RCC 7860 (cell line): ENCODE measurements around the gene CARMIL1.
"Not testable (repeated sequence)": the region's sequence is repeated elsewhere in the genome, so short reads cannot be mapped to it uniquely, and the experiment has no call there.

Experiments used
- DNase-seq: peaks from one replicate; pipeline ENCODE4 v3.0.0-alpha.2; 2015; ENCODE audit warnings: low spot score
- FAIRE-seq: peaks from 2 replicates; lab custom pipeline; 2012; peaks lifted over from hg19 to GRCh38; lab: Jason Lieb, UNC

The CARMIL1 gene

GRCh38 chr6:25275436-25275835 lies 3.7 kb upstream of the CARMIL1 start:
- no peak for FAIRE-seq
- no peak for DNase-seq

- no peak for FAIRE-seq
These were observed 1.8 kb upstream of the CARMIL1 start for GRCh38 chr6:25277386-25277785.

GRCh38 chr6:25277857-25278256 lies 1.3 kb upstream of the CARMIL1 start:
- FAIRE-seq (no peak), DNase-seq (no peak)

More at GRCh38 chr6:25277386-25277785, 1.8 kb upstream of the CARMIL1 start:
- no peak for DNase-seq

GRCh38 chr6:25278261-25278913 lies 787 bp upstream of the CARMIL1 start:
- DNase-seq = no peak

GRCh38 chr6:25279748-25280343 lies 672 bp downstream of the CARMIL1 start:
- FAIRE-seq (no peak), DNase-seq (no peak)

More at GRCh38 chr6:25278261-25278913, 787 bp upstream of the CARMIL1 start:
- FAIRE-seq = no peak

- DNase-seq (peak; percentile 57), FAIRE-seq (peak; percentile 34)
These were observed 1.3 kb downstream of the CARMIL1 start for GRCh38 chr6:25280344-25281074.

- no peak for FAIRE-seq
- DNase-seq = no peak
These were observed 7.7 kb downstream of the CARMIL1 start for GRCh38 chr6:25286891-25287290.

GRCh38 chr6:25287941-25288340 lies 8.8 kb downstream of the CARMIL1 start:
- FAIRE-seq (no peak), DNase-seq (no peak)

- no peak for FAIRE-seq
- DNase-seq = no peak
These were observed 9.3 kb downstream of the CARMIL1 start for GRCh38 chr6:25288518-25288917.

GRCh38 chr6:25290306-25291060 lies 11.3 kb downstream of the CARMIL1 start:
- FAIRE-seq (no peak), DNase-seq (no peak)

- FAIRE-seq = no peak
- DNase-seq = no peak
These were observed 13.2 kb downstream of the CARMIL1 start for GRCh38 chr6:25292384-25292783.

- DNase-seq = peak; percentile 47
- peak; percentile 55 for FAIRE-seq
These were observed 16.5 kb downstream of the CARMIL1 start for GRCh38 chr6:25295651-25296050.

- FAIRE-seq = no peak
- no peak for DNase-seq
These were observed 17.2 kb downstream of the CARMIL1 start for GRCh38 chr6:25296217-25296905.

GRCh38 chr6:25297039-25297441 lies 17.9 kb downstream of the CARMIL1 start:
- FAIRE-seq (no peak), DNase-seq (no peak)

- no peak for DNase-seq
- FAIRE-seq = no peak
These were observed 18.8 kb downstream of the CARMIL1 start for GRCh38 chr6:25297823-25298522.

- not testable (repeated sequence) for FAIRE-seq, DNase-seq
These were observed 19.3 kb downstream of the CARMIL1 start for GRCh38 chr6:25298523-25298865.

- FAIRE-seq (no peak), DNase-seq (no peak)
These were observed 22.2 kb downstream of the CARMIL1 start for GRCh38 chr6:25301362-25301761.

GRCh38 chr6:25302151-25302550 lies 23.0 kb downstream of the CARMIL1 start:
- no peak for FAIRE-seq

GRCh38 chr6:25302677-25303128 lies 23.5 kb downstream of the CARMIL1 start:
- peak; percentile 84 for FAIRE-seq

More at GRCh38 chr6:25302151-25302550, 23.0 kb downstream of the CARMIL1 start:
- no peak for DNase-seq

GRCh38 chr6:25303254-25303653 lies 24.1 kb downstream of the CARMIL1 start:
- no peak for DNase-seq
- FAIRE-seq = no peak

More at GRCh38 chr6:25302677-25303128, 23.5 kb downstream of the CARMIL1 start:
- DNase-seq = peak; percentile 81
